ENCODE results near the gene STAT5B. TPM values are rescaled to one million over a fixed set of nuclear protein-coding genes. Genes with fewer than 3 reads are reported as not detected.
A peak's percentile ranks its signal among the peaks of the same experiment; 100 is the strongest.
"Not testable (repeated sequence)": the region's sequence is repeated elsewhere in the genome, so short reads cannot be mapped to it uniquely, and the experiment has no call there.

The STAT5B gene
- total and polyA plus RNA-seq, 9 donors = 27.0 to 41.1 (median 35.7) TPM

- WGBS (ENCODE audit: insufficient coverage) = 60% methylated on average over 1 of the region's 7 CpGs
- not testable (repeated sequence) for H3K9me3 ChIP-seq (replicated peaks; ENCODE audit: control insufficient read depth, low read depth, low read length); DNase-seq; H3K27ac ChIP-seq (ENCODE audit: low read length); H3K4me3 ChIP-seq (ENCODE audit: low read length); H3K27me3 ChIP-seq (ENCODE audit: control insufficient read depth, insufficient read depth, low read length); H3K4me1 ChIP-seq (ENCODE audit: control insufficient read depth, insufficient read depth, low read length); H3K36me3 ChIP-seq (ENCODE audit: control insufficient read depth, insufficient read depth, low read length)
Measured at GRCh38 chr17:42239576-42239975, 36.6 kb downstream of the STAT5B start.

GRCh38 chr17:42236760-42237159, 39.4 kb downstream of the STAT5B start:
- H3K36me3 ChIP-seq (ENCODE audit: control insufficient read depth, insufficient read depth, low read length) = no peaks in the 10 kb centered on the region
- no peaks in the 10 kb centered on the region for H3K9me3 ChIP-seq (replicated peaks; ENCODE audit: control insufficient read depth, low read depth, low read length)
- no peak overlapping the region for H3K4me3 ChIP-seq (ENCODE audit: low read length)
- 50% methylated on average over 1 of the region's 7 CpGs for WGBS (ENCODE audit: insufficient coverage)
- H3K27me3 ChIP-seq (ENCODE audit: control insufficient read depth, insufficient read depth, low read length) = no peaks in the 10 kb centered on the region
- H3K27ac ChIP-seq (ENCODE audit: low read length) = no peak overlapping the region
- DNase-seq = no peak
- no peaks in the 10 kb centered on the region for H3K4me1 ChIP-seq (ENCODE audit: control insufficient read depth, insufficient read depth, low read length)

GRCh38 chr17:42233994-42234393, 42.2 kb downstream of the STAT5B start:
- Histone ChIP-seq H3K36me3 (ENCODE audit: control insufficient read depth, insufficient read depth, low read length) (no peaks in the 10 kb centered on the region), H3K27ac (ENCODE audit: low read length) (peak overlapping the region; percentile 60), H3K4me1 (ENCODE audit: control insufficient read depth, insufficient read depth, low read length) (peaks cover under 1% of the 10 kb centered on the region), H3K27me3 (ENCODE audit: control insufficient read depth, insufficient read depth, low read length) (no peaks in the 10 kb centered on the region), H3K4me3 (ENCODE audit: low read length) (no peak overlapping the region), H3K9me3 (replicated peaks; ENCODE audit: control insufficient read depth, low read depth, low read length) (no peaks in the 10 kb centered on the region)
- DNase-seq = peak; percentile 24
- 100% methylated on average over 2 of the region's 2 CpGs for WGBS (ENCODE audit: insufficient coverage)

DNA sequence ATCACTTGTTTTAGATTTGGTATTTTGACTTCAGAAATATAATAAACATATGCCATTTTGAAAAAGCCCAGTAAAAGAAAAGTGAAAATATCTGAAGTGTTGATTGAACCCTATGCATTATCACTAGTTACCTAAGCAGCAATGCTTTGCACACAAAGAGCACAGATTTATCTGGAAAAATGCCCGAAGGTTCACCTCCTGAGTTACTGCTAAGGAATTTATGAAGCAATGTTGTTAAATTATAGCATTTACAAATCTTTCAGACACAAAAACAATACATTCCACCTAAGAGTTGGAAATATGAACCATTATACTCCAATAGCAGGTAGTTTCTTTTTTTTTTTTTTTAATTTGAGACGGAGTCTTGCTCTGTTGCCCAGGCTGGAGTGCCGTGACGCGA, 43.0 kb downstream of the STAT5B start:
- no peaks in the 10 kb centered on the region for H3K36me3 ChIP-seq (ENCODE audit: control insufficient read depth, insufficient read depth, low read length)
- whole genome bisulfite sequencing (ENCODE audit: insufficient coverage) = 96% methylated on average over 4 of the region's 5 CpGs
- no peak for DNase-seq
- no peaks in the 10 kb centered on the region for H3K9me3 ChIP-seq (replicated peaks; ENCODE audit: control insufficient read depth, low read depth, low read length)
- H3K27ac ChIP-seq (ENCODE audit: low read length) = no peak overlapping the region
- no peaks in the 10 kb centered on the region for H3K27me3 ChIP-seq (ENCODE audit: control insufficient read depth, insufficient read depth, low read length)
- H3K4me1 ChIP-seq (ENCODE audit: control insufficient read depth, insufficient read depth, low read length) = peaks cover 8% of the 10 kb centered on the region
- no peak overlapping the region for H3K4me3 ChIP-seq (ENCODE audit: low read length)

GRCh38 chr17:42230225-42230624, 46.0 kb downstream of the STAT5B start:
- Histone ChIP-seq H3K4me1 (ENCODE audit: control insufficient read depth, insufficient read depth, low read length) (peaks cover 14% of the 10 kb centered on the region), H3K9me3 (replicated peaks; ENCODE audit: control insufficient read depth, low read depth, low read length) (no peaks in the 10 kb centered on the region), H3K27ac (ENCODE audit: low read length) (no peak overlapping the region), H3K27me3 (ENCODE audit: control insufficient read depth, insufficient read depth, low read length) (no peaks in the 10 kb centered on the region), H3K36me3 (ENCODE audit: control insufficient read depth, insufficient read depth, low read length) (peaks cover 6% of the 10 kb centered on the region), H3K4me3 (ENCODE audit: low read length) (no peak overlapping the region)
- no peak for DNase-seq
- WGBS (ENCODE audit: insufficient coverage) = 100% methylated on average over 2 of the region's 5 CpGs

GRCh38 chr17:42227849-42228700, 48.1 kb downstream of the STAT5B start:
- Histone ChIP-seq H3K9me3 (replicated peaks; ENCODE audit: control insufficient read depth, low read depth, low read length) (no peaks in the 10 kb centered on the region), H3K36me3 (ENCODE audit: control insufficient read depth, insufficient read depth, low read length) (peaks cover 25% of the 10 kb centered on the region), H3K4me3 (ENCODE audit: low read length) (no peak overlapping the region), H3K27me3 (ENCODE audit: control insufficient read depth, insufficient read depth, low read length) (no peaks in the 10 kb centered on the region), H3K4me1 (ENCODE audit: control insufficient read depth, insufficient read depth, low read length) (peaks cover 14% of the 10 kb centered on the region), H3K27ac (ENCODE audit: low read length) (peak overlapping the region; percentile 77)
- DNase-seq = peak; percentile 69
- WGBS (ENCODE audit: insufficient coverage) = 72% methylated on average over 9 of the region's 11 CpGs

GRCh38 chr17:42225646-42226045, 50.5 kb downstream of the STAT5B start:
- peaks cover 14% of the 10 kb centered on the region for H3K4me1 ChIP-seq (ENCODE audit: control insufficient read depth, insufficient read depth, low read length)
- no peak overlapping the region for H3K4me3 ChIP-seq (ENCODE audit: low read length)
- no peaks in the 10 kb centered on the region for H3K27me3 ChIP-seq (ENCODE audit: control insufficient read depth, insufficient read depth, low read length)
- no peak for DNase-seq
- no CpG with 5 or more reads among the region's 5 CpGs for WGBS (ENCODE audit: insufficient coverage)
- H3K27ac ChIP-seq (ENCODE audit: low read length) = no peak overlapping the region
- peaks cover 42% of the 10 kb centered on the region for H3K36me3 ChIP-seq (ENCODE audit: control insufficient read depth, insufficient read depth, low read length)
- H3K9me3 ChIP-seq (replicated peaks; ENCODE audit: control insufficient read depth, low read depth, low read length) = no peaks in the 10 kb centered on the region

DNA sequence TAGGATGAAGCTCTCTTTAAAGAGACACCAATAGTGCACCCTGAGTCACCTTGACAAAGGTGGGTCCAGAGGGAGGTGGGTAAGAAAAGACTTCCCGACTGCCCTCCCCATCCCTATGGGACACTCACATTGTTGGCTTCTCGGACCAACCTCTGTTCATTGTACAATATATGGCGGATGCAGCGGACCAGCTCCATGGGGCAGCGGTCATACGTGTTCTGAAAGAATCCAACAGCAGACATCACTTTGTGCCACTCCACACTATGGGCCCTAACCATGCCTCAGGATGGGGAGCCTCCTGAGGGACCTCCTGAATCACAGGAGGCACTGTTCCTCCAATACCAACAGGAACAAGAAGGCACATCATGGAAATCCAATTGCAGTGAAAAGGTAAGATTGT, 51.5 kb downstream of the STAT5B start:
- Histone ChIP-seq H3K4me1 (ENCODE audit: control insufficient read depth, insufficient read depth, low read length) (peaks cover 21% of the 10 kb centered on the region), H3K27me3 (ENCODE audit: control insufficient read depth, insufficient read depth, low read length) (no peaks in the 10 kb centered on the region), H3K36me3 (ENCODE audit: control insufficient read depth, insufficient read depth, low read length) (peaks cover 42% of the 10 kb centered on the region), H3K27ac (ENCODE audit: low read length) (no peak overlapping the region), H3K4me3 (ENCODE audit: low read length) (no peak overlapping the region), H3K9me3 (replicated peaks; ENCODE audit: control insufficient read depth, low read depth, low read length) (no peaks in the 10 kb centered on the region)
- WGBS (ENCODE audit: insufficient coverage) = 100% methylated on average over 5 of the region's 6 CpGs
- DNase-seq = no peak

- Histone ChIP-seq H3K27me3 (ENCODE audit: control insufficient read depth, insufficient read depth, low read length) (no peaks in the 10 kb centered on the region), H3K9me3 (replicated peaks; ENCODE audit: control insufficient read depth, low read depth, low read length) (no peaks in the 10 kb centered on the region), H3K4me1 (ENCODE audit: control insufficient read depth, insufficient read depth, low read length) (peaks cover 8% of the 10 kb centered on the region), H3K36me3 (ENCODE audit: control insufficient read depth, insufficient read depth, low read length) (peaks cover 56% of the 10 kb centered on the region), H3K27ac (ENCODE audit: low read length) (no peak overlapping the region), H3K4me3 (ENCODE audit: low read length) (no peak overlapping the region)
- DNase-seq = peak; percentile 48
- no CpG with 5 or more reads among the region's 3 CpGs for WGBS (ENCODE audit: insufficient coverage)
Measured at GRCh38 chr17:42221886-42222745, 54.1 kb downstream of the STAT5B start.

- not testable (repeated sequence) for H3K27ac ChIP-seq (ENCODE audit: low read length); H3K4me3 ChIP-seq (ENCODE audit: low read length); H3K9me3 ChIP-seq (replicated peaks; ENCODE audit: control insufficient read depth, low read depth, low read length); H3K27me3 ChIP-seq (ENCODE audit: control insufficient read depth, insufficient read depth, low read length); H3K4me1 ChIP-seq (ENCODE audit: control insufficient read depth, insufficient read depth, low read length); DNase-seq
- peaks cover 67% of the 10 kb centered on the region for H3K36me3 ChIP-seq (ENCODE audit: control insufficient read depth, insufficient read depth, low read length)
- WGBS (ENCODE audit: insufficient coverage) = no CpG with 5 or more reads among the region's 17 CpGs
Measured at GRCh38 chr17:42219280-42219679, 56.9 kb downstream of the STAT5B start.
